Fibroblast of peridontal ligament (primary cell): Measurements from ENCODE around the gene KRTAP10-3.

ENCODE experiments used
- DNase-seq: peaks from one replicate; pipeline ENCODE4 v3.0.0-alpha.2; 2010; ENCODE audit errors: extremely low read depth

KRTAP10-3 gene

DNA sequence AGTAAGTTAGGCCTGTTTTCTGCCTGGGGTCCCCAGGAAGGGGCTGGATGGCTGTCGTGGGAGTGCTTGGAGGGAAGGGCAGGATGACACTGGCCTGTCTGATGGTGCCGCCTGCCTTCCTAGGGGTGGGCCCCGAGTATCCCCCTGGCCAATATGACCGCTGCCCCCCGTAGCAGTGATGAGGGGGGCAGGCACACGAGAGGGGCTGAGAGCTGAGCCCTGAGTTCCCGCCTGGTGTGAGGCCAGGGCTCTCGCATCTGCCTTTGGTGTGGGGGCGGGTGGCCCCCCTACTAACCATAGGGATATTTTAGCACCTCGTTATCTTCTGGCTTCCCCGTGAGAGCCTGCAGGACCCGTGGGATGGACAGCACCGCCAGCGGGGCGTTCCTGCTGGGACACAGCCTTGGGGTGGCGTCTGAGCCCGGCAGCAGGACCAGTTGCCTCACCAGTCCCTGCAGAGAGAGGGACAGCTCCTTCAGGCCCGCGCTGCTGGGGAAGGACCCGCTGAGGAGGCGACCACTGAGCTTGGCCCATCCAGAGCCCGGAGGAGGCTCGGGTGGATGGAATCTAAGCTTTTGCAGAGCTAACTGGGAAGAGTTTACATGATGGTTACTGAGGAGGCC, 29.0 kb downstream of the KRTAP10-3 start:
- no peak for DNase-seq

DNA sequence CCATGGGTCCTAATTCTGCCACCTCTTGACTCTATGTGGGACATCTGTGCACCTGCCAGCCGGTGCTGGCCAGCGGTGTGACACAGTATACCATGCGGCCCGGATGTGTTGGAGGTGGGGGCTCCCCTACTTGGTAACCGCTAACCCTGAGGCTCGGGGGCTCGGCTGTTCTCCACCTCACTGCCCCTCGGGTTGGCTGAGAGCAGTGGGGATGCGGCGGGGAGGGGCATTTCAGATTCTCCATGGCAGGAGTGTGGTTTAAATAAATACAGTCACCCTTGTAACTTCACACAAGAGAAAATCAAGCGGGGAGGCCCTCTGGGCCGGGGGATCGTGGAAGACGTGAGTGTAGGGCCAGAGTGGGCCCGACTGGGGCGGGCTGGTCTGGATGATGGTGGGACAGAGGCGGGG, 29.6 kb downstream of the KRTAP10-3 start:
- DNase-seq = no peak

DNA sequence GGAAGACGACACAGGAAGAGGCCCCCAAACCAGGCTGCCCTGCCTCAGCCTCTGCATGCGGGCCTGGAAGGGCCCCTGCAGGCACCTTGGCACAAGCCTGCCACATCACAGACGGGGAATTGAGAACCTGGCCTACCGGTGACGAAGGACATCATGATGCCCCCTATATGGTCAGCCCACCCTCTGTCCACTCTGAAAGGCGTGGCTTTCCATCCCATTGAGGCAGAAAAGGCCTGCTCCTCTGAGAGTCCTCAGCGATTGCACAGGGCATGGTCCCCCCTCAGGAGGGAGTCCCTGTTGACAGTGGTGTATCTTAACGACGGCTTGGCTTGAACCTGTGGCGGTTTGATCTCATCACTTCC, 30.0 kb downstream of the KRTAP10-3 start:
- DNase-seq = no peak

DNA sequence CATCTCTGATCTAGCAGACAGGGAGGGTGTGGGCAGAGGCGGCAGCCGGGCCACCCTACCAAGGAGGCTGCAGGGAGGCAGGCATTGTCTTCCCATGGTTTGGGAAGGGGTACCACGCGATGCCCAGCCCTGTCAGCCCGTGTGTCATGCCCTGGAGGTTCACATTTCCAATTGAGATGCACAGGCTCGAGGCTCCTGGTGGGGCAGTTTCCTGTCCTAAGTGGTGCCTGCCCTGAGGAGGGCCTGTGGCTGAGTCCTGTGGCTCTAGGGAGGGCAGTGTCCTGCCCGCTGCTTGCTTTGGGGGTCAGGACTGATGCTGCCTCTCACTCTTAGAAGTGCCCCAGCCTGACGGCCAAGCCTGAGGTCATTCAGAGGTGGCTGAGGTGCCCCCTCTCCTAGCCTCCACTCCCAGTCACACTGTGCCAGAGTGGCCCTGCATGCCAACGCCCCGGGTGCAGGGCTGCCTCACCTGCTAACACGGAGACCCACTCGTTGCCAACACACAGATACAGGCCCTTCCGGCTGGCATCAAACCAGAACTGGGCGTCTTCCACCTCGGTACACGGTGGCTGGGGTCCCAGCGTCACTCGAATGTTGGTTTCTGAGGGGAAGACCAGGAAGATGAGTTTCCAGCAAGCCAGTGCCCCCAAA, 30.5 kb downstream of the KRTAP10-3 start:
- DNase-seq = no peak

- no peak for DNase-seq
These were observed 31.2 kb downstream of the KRTAP10-3 start for GRCh38 chr21:44527156-44527982.

- no peak for DNase-seq
These were observed 32.2 kb downstream of the KRTAP10-3 start for GRCh38 chr21:44526096-44526997.

DNA sequence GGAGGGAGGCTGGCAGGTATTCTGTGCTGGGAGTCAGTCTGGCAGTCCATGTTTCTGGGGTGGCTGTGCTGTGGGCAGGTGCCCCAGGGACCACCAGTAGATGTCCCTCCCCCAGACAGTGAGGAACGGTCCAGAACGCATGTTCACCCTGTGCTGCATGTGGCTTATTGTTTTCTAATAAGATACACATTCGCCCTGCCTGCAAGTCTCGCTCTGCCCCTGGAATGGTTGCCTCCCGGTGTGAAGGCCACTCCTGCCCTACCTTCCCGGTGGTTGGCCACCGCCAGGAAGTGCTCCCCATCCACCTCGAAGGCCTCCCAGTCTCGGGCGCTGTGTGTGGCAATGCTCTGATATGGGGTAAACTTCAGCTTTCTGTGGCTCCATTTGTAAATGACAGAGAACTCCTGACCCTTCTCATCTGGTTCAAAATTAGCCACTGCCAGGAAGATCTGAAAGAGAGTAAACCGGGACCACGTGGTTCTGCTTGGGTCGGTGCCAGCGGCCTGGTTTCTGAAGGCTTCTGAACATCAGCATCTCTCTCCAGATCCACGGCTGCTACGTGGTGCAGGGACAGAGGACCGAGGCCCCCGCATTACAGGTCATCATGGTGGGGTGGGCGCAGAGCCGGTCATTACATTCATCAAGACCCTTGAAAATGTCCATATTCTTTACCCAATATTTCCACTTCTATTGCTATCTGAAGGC, 33.1 kb downstream of the KRTAP10-3 start:
- no peak for DNase-seq

- no peak for DNase-seq
These were observed 33.9 kb downstream of the KRTAP10-3 start for GRCh38 chr21:44524414-44525371.

- no peak for DNase-seq
These were observed 34.8 kb downstream of the KRTAP10-3 start for GRCh38 chr21:44523567-44524413.

DNA sequence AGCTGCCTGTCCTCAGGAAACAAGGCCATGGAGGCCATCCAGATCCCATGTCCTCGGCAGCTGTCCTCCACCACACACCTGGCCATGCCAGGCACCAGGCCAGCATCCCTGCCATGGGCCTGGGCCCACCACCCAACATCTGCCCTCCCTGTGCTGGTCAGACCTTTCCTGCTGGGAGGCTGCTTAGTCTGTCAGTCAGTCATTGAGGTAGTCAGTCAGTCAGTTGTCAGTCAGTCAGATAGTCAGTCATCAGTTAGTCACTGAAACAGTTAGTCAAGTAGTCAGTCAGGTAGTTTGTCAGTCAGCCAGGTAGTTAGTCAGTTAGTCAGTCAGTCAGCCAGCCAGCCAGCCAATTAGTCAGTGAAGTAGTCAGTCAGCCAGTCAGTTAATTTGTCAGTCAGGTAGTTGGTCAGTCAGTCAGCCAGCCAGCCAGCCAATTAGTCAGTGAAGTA, 35.8 kb downstream of the KRTAP10-3 start:
- no peak for DNase-seq

DNA sequence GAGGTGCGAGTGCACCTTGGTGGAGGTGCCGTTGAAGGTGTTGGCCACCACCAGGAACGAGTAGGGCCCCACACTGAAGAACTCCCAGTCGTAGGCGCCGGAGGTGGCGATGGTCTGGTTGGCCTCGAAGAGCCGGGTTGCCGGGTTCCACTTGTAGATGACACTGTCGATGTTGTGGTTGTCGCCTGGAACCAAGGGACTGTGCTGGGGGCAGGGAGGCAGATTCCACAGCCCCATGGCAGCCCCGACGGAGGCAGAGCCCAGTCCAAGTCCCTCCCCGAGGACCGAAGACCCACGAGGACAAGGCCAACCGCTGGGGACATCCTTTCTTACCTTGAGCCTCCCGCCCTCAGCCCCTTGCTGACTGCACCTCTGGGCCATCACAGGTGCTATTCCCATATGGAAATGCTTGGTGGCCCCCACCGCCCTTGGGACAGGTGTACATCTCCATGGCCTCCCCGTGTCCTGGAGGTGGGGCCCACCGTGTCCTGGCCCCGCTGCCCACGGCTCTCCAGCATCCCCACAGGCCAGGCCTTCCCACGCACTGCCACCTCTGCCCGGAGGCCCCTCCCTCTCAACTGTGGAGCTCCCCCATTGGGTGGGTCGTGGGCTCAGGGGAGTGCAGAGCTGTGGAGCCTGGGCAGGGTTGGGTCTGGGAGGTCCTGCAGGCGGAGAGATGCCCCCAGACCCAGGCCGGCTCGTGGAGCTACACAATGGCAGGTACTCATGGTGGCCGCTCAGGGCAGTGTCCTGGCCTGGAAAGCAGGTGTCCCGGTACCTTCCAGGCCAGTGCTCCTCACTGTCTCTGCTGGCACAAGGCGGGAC, 36.5 kb downstream of the KRTAP10-3 start:
- no peak for DNase-seq

DNA sequence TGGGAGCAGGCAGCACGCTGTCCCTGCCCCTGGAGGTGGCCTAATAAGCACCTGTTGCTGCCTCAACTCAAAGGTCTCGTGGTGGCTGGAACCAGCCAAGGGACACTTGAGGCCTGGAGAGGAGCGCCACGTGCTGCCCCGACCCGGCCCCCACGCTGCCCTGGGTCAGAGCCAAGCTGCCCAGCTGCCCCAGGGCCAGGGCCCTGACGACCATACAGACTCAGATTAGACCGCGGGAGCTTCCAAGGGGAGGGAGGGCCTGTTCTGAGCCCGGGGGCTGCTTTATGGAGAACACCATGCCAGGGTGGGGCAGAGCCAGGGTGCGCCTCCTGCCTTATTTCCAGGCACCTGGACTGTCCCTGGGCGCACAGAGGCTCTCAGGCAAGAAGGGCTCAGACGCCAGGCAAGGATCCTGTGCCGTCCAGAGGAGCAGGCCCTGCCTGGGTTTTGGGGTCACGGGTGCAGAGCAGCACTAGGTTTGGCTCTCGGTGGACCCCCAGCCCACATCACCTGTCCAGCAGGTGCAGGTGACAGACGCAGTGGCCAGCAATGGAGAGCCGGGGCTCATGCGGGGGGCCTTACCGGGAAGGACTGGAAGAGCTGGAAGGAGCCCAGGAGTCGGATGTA, 37.2 kb downstream of the KRTAP10-3 start:
- no peak for DNase-seq

- no peak for DNase-seq
These were observed 38.0 kb downstream of the KRTAP10-3 start for GRCh38 chr21:44520326-44521300.

DNA sequence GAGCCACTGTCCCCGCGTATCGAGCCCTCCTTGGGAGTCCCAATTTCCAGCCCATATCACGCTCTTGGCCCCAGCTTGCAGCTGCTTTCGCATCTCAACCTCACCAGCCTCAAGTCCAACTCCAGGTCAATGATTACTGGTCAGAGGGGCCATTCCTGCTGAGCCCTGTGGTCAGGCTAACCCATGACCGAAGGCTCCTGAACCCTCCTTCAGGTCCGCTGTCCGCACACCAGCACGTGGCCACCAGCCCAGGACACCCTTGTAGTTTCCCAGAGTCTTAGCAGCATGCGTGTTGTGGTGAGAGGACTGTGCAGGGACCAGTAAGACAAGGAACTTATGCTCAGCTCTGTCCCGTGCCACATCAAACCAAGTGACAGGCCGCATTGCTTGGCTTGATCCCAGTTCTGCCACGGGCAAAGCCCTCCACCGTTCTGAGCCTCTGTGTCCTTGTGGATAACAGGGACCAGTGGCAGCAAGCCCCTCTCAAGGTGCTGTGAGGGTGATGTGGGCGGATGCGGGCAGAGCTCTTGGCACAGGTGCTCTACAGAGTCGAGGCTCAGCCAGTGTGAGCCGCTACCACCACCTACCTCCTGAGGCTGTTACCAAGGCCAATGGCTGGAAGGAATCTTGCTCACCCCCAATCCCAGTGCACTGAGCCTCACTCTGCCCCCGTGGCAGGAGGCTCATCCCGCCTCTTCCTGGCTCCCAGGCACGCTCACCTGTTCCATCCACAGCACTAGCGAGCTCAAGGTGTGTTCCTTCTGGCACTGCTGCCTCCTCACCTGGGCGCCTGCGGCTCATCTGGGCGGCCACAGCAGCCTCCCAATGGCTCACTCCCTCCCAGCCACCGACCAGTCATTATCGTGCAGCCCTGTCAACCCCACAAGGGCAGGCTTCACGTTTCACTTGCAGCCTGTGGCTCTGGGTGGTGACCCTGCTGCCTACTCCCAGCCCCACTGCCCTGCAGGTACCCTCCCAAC, 39.0 kb downstream of the KRTAP10-3 start:
- no peak for DNase-seq

DNA sequence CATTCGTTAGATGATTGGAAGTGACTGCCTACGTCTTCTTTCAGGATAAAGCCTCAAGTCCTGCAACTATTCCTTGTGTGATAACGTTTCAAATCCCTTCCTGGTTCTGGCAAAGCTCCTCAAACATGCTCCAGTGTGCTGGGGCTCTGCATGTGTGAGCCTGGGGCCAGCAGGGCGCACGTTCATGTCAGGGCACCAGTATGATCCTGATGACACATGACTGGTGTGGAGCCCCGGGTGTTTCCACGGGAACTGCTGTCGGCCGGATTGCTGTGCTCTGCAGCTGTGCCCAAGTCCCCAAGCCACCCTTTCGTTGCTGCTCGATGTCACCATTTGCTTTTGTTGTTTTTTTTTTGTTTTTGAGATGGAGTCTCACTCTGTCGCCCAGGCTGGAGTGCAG, 39.9 kb downstream of the KRTAP10-3 start:
- no peak for DNase-seq
